GM12878 (cell line): ENCODE measurements around the gene BORCS8. TPM values are rescaled to one million over a fixed set of nuclear protein-coding genes. Genes with fewer than 3 reads are reported as not detected.

ENCODE experiments used
- BMI1 ChIP-seq: fragments of 450-650 bp; IDR thresholded peaks from 2 replicates; pipeline ENCODE4 v1.6.1; 2016; ENCODE audit warnings: mild to moderate bottlenecking, moderate library complexity, borderline replicate concordance
- ETV6 ChIP-seq, 2 experiments: fragments of 450-650 bp in 1 of 2; IDR thresholded peaks in 1 of 2; conservative IDR thresholded peaks in 1 of 2; 2 replicates each; pipeline ENCODE4 v1.6.1; 2014; ENCODE audit warnings: antibody characterized with exemption in 1 of 2, borderline replicate concordance in 1 of 2, low read depth in 1 of 2, mild to moderate bottlenecking in 1 of 2, moderate library complexity in 1 of 2
- MYC ChIP-seq: IDR thresholded peaks from 2 replicates; pipeline ENCODE4 v1.6.1; 2011; ENCODE audit warnings: mild to moderate bottlenecking, low read length, moderate library complexity, inconsistent platforms; ENCODE audit not compliant: insufficient read depth, insufficient replicate concordance, insufficient read length, severe bottlenecking
- NR2C1 ChIP-seq: fragments of 450-650 bp; IDR thresholded peaks from 2 replicates; pipeline ENCODE4 v1.6.1; 2017; ENCODE audit warnings: antibody characterized with exemption, mild to moderate bottlenecking, moderate library complexity
- NR2C2 ChIP-seq: IDR thresholded peaks from 2 replicates; pipeline ENCODE4 v1.6.1; 2011; ENCODE audit warnings: borderline replicate concordance, low read depth; ENCODE audit not compliant: control insufficient read depth, insufficient read length
- POLR2A ChIP-seq: IDR thresholded peaks from 2 replicates; pipeline ENCODE4 v1.6.1; 2011; ENCODE audit warnings: low read depth, mild to moderate bottlenecking, low read length
- RB1 ChIP-seq: fragments of 450-650 bp; formaldehyde crosslinking; IDR thresholded peaks from 2 replicates; pipeline ENCODE4 v1.6.1; 2017; ENCODE audit warnings: mild to moderate bottlenecking, borderline replicate concordance
- RELA ChIP-seq: fragments of 450-650 bp; IDR thresholded peaks from 2 replicates; pipeline ENCODE4 v1.8.0; 2014; ENCODE audit warnings: borderline replicate concordance; ENCODE audit not compliant: partially characterized antibody
- SMAD1 ChIP-seq: fragments of 450-650 bp; IDR thresholded peaks from 2 replicates; pipeline ENCODE4 v1.6.1; 2018; ENCODE audit warnings: mild to moderate bottlenecking, low read depth; ENCODE audit not compliant: partially characterized antibody
- TARDBP ChIP-seq: IDR thresholded peaks from 2 replicates; pipeline ENCODE4 v1.6.1; 2016; ENCODE audit warnings: borderline replicate concordance
- ZNF384 ChIP-seq: IDR thresholded peaks from 2 replicates; pipeline ENCODE4 v1.6.1; 2012; ENCODE audit warnings: low read depth, mild to moderate bottlenecking, low read length, improper control_type of control experiment, borderline replicate concordance
- polyA plus RNA-seq, 11 experiments: library from polyadenylated mRNA; depleted of rRNA in 4 of 11; unstranded in 6 of 11; stranded (reverse) in 5 of 11; fragments of >200 nt; fragmentation: Nextera tagmentation in 4 of 11; fragmentation: Illumina TruSeq in 1 of 11; extraction: Ambion mirVana in 4 of 11; extraction: Trizol in 1 of 11; gene quantifications; 1 replicate in 1 of 11; 2 replicates in 10 of 11; pipeline versions ENCODE4 v1.2.1 to v1.2.3, GENCODE V29; 2011 to 2016; ENCODE audit warnings: inconsistent platforms in 2 of 11, missing spikeins in 2 of 11, low read depth in 1 of 11
- total RNA-seq, 4 experiments: library from RNA; depleted of rRNA in 3 of 4; stranded (reverse); fragments of >200 nt in 3 of 4; fragmentation: Illumina TruSeq in 1 of 4; extraction: Trizol in 1 of 4; gene quantifications; 2 replicates each; pipeline versions ENCODE4 v1.2.1 to v1.2.3, GENCODE V29; 2013 to 2021
- TF ChIP-seq, protein P1 (sequence below): IDR thresholded peaks from 2 replicates; pipeline ENCODE4 v1.6.1; 2011; ENCODE audit warnings: borderline replicate concordance, low read depth, mild to moderate bottlenecking, moderate library complexity, low read length; ENCODE audit not compliant: insufficient read depth, poor library complexity, severe bottlenecking
- TF ChIP-seq, protein P2 (sequence below): fragments of 450-650 bp; IDR thresholded peaks from 2 replicates; pipeline ENCODE4 v1.6.1; 2018; ENCODE audit warnings: mild to moderate bottlenecking, low read depth, moderate library complexity; ENCODE audit not compliant: partially characterized antibody
- TF ChIP-seq, protein P3 (sequence below): IDR thresholded peaks from 2 replicates; pipeline ENCODE4 v1.6.1; 2012; ENCODE audit warnings: low read depth, low read length, improper control_type of control experiment
- TF ChIP-seq, protein P4 (sequence below): IDR thresholded peaks from 2 replicates; pipeline ENCODE4 v1.6.1; 2011; ENCODE audit warnings: low read depth, mild to moderate bottlenecking, low read length, moderate library complexity, borderline replicate concordance; ENCODE audit errors: extremely low read depth
- TF ChIP-seq, protein P5 (sequence below): fragments of 450-650 bp; IDR thresholded peaks from 2 replicates; pipeline ENCODE4 v1.6.1; 2017; ENCODE audit warnings: mild to moderate bottlenecking, moderate library complexity

The BORCS8 gene
- total and polyA plus RNA-seq, 10 of the 15 experiments (the other 5 are each of a cell fraction or from before 2014, with no cell fraction given), result 3.7 to 40.3 (median 23.4) TPM

DNA sequence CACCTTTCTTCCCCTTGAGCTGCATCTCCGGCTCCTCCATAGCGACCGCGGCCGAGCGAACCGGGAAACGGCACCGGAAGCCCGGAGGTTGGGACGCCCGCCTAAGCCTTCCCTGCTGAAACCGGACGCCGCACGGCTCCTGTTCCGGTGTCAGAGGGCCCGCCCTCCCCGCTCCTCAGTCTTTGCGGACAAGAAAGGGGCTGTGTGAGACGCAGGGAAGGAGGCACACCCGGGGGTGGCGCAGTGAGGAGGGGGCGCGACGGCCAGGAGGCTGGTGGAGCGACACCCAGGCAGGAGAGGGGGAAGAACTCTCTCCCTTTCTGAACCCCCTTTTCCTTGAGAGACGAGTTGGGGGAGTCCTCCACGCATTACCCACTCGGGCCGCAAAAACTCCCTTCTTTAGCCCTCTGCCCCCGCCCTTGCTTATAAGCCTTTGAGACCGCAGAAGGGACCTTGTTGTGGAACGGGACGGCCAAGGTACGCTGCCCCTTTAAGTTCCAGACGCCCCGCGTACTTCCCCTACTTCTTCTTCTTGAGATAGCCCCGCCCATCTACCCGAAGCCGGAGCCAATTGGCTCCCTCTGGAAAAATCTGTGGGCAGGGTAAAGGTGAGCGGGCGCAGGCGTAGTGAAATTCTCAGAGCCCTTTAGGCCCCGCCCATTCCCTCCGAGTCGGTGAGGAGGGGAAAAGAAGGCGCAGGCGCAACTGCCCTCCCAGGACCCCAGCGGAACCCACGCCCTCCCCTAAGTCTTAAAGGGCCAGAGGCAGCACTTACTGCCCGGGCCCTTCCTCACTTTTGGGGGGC, at the start of gene BORCS8, which contains the start of gene RFXANK (continued):
- TF ChIP-seq, protein P1, sequence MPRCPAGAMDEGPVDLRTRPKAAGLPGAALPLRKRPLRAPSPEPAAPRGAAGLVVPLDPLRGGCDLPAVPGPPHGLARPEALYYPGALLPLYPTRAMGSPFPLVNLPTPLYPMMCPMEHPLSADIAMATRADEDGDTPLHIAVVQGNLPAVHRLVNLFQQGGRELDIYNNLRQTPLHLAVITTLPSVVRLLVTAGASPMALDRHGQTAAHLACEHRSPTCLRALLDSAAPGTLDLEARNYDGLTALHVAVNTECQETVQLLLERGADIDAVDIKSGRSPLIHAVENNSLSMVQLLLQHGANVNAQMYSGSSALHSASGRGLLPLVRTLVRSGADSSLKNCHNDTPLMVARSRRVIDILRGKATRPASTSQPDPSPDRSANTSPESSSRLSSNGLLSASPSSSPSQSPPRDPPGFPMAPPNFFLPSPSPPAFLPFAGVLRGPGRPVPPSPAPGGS, result no peak
- TF ChIP-seq, protein P2, sequence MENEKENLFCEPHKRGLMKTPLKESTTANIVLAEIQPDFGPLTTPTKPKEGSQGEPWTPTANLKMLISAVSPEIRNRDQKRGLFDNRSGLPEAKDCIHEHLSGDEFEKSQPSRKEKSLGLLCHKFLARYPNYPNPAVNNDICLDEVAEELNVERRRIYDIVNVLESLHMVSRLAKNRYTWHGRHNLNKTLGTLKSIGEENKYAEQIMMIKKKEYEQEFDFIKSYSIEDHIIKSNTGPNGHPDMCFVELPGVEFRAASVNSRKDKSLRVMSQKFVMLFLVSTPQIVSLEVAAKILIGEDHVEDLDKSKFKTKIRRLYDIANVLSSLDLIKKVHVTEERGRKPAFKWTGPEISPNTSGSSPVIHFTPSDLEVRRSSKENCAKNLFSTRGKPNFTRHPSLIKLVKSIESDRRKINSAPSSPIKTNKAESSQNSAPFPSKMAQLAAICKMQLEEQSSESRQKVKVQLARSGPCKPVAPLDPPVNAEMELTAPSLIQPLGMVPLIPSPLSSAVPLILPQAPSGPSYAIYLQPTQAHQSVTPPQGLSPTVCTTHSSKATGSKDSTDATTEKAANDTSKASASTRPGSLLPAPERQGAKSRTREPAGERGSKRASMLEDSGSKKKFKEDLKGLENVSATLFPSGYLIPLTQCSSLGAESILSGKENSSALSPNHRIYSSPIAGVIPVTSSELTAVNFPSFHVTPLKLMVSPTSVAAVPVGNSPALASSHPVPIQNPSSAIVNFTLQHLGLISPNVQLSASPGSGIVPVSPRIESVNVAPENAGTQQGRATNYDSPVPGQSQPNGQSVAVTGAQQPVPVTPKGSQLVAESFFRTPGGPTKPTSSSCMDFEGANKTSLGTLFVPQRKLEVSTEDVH, result peak; percentile 88
- peak; percentile 86 for TF ChIP-seq POLR2A
- TF ChIP-seq RB1, result peak; percentile 93
- TF ChIP-seq ETV6 (conservative IDR thresholded peaks at IDR 0.05 in 1 of 2, IDR thresholded peaks at IDR 0.05 in 1 of 2; ENCODE audit: borderline replicate concordance in 1 of 2, low read depth in 1 of 2), result no peak; a peak in 1 of 4 replicates
- TF ChIP-seq NR2C2, result no peak
- peak; percentile 23 for TF ChIP-seq SMAD1
- TF ChIP-seq NR2C1, result peak; percentile 74
- TF ChIP-seq TARDBP, result peak; percentile 80
- TF ChIP-seq ZNF384, result no peak
- TF ChIP-seq, protein P3, sequence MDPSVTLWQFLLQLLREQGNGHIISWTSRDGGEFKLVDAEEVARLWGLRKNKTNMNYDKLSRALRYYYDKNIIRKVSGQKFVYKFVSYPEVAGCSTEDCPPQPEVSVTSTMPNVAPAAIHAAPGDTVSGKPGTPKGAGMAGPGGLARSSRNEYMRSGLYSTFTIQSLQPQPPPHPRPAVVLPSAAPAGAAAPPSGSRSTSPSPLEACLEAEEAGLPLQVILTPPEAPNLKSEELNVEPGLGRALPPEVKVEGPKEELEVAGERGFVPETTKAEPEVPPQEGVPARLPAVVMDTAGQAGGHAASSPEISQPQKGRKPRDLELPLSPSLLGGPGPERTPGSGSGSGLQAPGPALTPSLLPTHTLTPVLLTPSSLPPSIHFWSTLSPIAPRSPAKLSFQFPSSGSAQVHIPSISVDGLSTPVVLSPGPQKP, result peak; percentile 77
- TF ChIP-seq MYC, result no peak
- no peak for TF ChIP-seq BMI1
- TF ChIP-seq, protein P4, sequence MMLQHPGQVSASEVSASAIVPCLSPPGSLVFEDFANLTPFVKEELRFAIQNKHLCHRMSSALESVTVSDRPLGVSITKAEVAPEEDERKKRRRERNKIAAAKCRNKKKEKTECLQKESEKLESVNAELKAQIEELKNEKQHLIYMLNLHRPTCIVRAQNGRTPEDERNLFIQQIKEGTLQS, result no peak
- TF ChIP-seq, protein P5, sequence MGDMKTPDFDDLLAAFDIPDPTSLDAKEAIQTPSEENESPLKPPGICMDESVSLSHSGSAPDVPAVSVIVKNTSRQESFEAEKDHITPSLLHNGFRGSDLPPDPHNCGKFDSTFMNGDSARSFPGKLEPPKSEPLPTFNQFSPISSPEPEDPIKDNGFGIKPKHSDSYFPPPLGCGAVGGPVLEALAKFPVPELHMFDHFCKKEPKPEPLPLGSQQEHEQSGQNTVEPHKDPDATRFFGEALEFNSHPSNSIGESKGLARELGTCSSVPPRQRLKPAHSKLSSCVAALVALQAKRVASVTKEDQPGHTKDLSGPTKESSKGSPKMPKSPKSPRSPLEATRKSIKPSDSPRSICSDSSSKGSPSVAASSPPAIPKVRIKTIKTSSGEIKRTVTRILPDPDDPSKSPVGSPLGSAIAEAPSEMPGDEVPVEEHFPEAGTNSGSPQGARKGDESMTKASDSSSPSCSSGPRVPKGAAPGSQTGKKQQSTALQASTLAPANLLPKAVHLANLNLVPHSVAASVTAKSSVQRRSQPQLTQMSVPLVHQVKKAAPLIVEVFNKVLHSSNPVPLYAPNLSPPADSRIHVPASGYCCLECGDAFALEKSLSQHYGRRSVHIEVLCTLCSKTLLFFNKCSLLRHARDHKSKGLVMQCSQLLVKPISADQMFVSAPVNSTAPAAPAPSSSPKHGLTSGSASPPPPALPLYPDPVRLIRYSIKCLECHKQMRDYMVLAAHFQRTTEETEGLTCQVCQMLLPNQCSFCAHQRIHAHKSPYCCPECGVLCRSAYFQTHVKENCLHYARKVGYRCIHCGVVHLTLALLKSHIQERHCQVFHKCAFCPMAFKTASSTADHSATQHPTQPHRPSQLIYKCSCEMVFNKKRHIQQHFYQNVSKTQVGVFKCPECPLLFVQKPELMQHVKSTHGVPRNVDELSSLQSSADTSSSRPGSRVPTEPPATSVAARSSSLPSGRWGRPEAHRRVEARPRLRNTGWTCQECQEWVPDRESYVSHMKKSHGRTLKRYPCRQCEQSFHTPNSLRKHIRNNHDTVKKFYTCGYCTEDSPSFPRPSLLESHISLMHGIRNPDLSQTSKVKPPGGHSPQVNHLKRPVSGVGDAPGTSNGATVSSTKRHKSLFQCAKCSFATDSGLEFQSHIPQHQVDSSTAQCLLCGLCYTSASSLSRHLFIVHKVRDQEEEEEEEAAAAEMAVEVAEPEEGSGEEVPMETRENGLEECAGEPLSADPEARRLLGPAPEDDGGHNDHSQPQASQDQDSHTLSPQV, result no peak
- TF ChIP-seq RELA, result peak; percentile 75
